Natural killer cell treated with Interleukin-12 subunit alpha and Interleukin-12 subunit beta and Interleukin-15 and Interleukin-18, amount 100 ng/mL, for 72 hours (primary cell): ENCODE results near the gene LRRC75A. TPM values are rescaled to one million over a fixed set of nuclear protein-coding genes. Genes with fewer than 3 reads are reported as not detected.
A peak's percentile ranks its signal among the peaks of the same experiment; 100 is the strongest.

Experiments
- ATAC-seq, 2 donors: fragments of 150-1000 bp; cut with Tn5 transposase in 1 of 2; sonication (Bioruptor Pico), chemical (Tn5 transposase) in 1 of 2; 2 replicates each; pipeline ENCODE4 v1.10.0; 2021
- DNase-seq: peaks from one replicate; pipeline ENCODE4 v3.0.0; 2022; ENCODE audit warnings: low spot score
- H3K27ac Mint-ChIP-seq, 2 donors: 1 replicate in 1 of 2; 2 replicates in 1 of 2; pipeline ENCODE4 v1.8.0; 2022; ENCODE audit warnings: mixed read lengths in 2 of 2, mild to moderate bottlenecking in 1 of 2, moderate library complexity in 1 of 2
- H3K27me3 Mint-ChIP-seq, 2 donors: 1 replicate in 1 of 2; 2 replicates in 1 of 2; pipeline ENCODE4 v1.8.0; 2022; ENCODE audit warnings: mixed read lengths in 2 of 2
- H3K36me3 Mint-ChIP-seq: one replicate; pipeline ENCODE4 v1.8.0; 2022; ENCODE audit warnings: mixed read lengths
- H3K4me1 Mint-ChIP-seq, 2 donors: 1 replicate in 1 of 2; 2 replicates in 1 of 2; pipeline ENCODE4 v1.8.0; 2022; ENCODE audit warnings: low read depth in 2 of 2, mixed read lengths in 2 of 2, mild to moderate bottlenecking in 1 of 2
- H3K4me3 Mint-ChIP-seq: one replicate; pipeline ENCODE4 v1.8.0; 2022; ENCODE audit warnings: mixed read lengths
- H3K9me3 Mint-ChIP-seq: 2 replicates; pipeline ENCODE4 v1.8.0; 2022; ENCODE audit warnings: mixed read lengths
- total RNA-seq, 2 donors: library from RNA; stranded (reverse); gene quantifications; one replicate each; pipeline ENCODE4 v1.2.3, GENCODE V29; 2022

The LRRC75A gene
- total RNA-seq, 2 donors from 2014 or later: 1.9 to 2.6 TPM

DNA sequence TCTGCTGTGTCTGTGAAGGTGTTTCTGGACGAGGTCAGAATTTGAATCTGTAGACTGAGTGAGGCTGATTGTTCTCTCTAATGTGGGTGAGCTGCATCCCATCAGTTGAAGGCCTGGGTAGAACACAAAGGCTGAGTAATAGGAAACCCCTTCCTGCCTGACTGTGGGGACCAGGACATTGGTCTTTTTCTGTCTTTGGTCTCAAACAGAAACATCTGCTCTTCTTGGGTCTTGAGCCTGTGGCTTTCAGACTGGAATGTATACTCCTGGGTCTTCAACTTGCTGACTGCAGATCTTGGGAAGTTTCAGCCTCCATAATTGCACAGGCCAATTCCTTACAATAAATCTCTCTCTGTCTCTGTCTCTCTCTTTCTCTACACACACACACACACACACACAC is 19.6 kb upstream of the LRRC75A start:
- Mint-ChIP-seq H3K27me3 (peaks cover 19 to 38% of the 10 kb centered on the region in 2 donors), H3K9me3 (no peaks in the 10 kb centered on the region), H3K36me3 (no peaks in the 10 kb centered on the region), H3K27ac (no peak overlapping the region), H3K4me1 (no peaks in the 10 kb centered on the region), H3K4me3 (no peak overlapping the region)
- ATAC-seq (no peak), DNase-seq (no peak)

DNA sequence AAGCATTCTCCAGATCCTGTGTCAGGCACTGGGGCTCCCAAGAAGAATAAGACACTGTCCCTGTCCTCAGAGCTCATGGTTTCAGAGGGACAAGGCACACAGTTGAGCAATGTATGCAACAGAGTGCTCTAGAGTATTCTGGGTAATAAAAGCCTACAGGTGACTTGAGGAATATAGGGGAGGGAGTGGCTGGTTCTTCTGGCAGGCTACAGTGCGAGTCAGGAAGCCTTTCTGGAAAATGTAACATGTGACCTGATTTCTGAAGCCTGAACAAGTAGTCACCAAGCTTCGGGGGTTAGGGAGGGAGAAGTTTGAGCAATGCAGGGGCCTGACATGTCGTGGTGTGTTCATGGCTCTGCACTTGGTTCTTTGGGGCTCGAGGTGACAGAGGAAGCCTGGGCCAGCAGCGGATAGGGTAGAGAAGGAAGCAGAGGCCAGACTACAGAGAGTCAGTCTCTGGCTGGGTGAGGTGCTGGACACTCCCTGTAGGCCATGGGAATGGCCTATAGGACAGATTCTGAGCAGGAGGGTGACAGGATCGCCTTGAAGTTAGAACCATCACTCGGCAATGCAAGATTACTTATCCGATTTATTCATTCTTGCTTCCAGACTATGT is 16.0 kb upstream of the LRRC75A start:
- peaks cover 0 to 16% of the 10 kb centered on the region in 2 donors for H3K27me3 Mint-ChIP-seq
- no peak for ATAC-seq
- H3K27ac Mint-ChIP-seq: no peak overlapping the region
- no peaks in the 10 kb centered on the region for H3K36me3 Mint-ChIP-seq
- DNase-seq: no peak
- no peak overlapping the region for H3K4me3 Mint-ChIP-seq
- no peaks in the 10 kb centered on the region for H3K4me1 Mint-ChIP-seq
- H3K9me3 Mint-ChIP-seq: no peaks in the 10 kb centered on the region

DNA sequence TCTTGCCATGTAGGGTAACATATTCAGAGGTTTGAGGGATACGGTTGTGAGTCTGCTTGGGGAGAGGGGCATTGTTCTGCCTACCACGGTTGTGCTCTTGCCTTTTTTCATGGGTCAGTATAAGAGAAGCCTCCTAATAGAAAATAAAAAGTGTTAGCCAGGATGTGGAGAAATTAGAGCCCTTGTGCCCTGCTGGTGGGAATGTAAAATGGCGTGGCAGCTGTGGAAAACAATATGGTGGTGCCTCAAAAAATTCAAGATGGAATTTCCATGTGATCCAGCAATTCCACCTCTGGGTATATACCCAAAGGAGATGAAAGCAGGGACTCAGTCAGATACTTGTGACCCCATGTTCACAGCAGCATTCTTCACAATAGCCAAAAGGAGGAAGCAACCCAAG is 14.2 kb upstream of the LRRC75A start:
- Mint-ChIP-seq H3K4me3 (no peak overlapping the region), H3K27me3 (peaks cover 0 to 16% of the 10 kb centered on the region in 2 donors), H3K9me3 (no peaks in the 10 kb centered on the region), H3K36me3 (no peaks in the 10 kb centered on the region), H3K27ac (no peak overlapping the region), H3K4me1 (no peaks in the 10 kb centered on the region)
- no peak for ATAC-seq
- no peak for DNase-seq

DNA sequence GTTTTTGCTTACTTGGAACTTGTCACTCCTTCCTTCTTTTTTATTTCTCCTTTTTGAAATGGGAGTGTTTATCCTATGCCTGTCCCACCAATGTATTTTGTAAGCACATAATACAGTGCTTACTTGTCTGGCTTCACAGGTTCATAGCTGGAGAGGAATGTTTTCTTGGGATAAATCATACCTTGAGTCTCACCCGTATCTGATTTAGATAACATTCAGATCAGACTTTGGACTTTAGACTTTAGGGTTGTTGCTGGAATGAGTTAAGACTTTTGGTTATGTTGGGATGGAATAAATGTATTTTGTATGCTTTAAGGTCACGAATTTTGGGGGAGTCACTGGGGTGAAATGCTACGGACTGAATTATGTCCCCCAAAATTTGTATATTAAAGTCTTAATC is 13.0 kb upstream of the LRRC75A start:
- Mint-ChIP-seq H3K4me1 (no peaks in the 10 kb centered on the region), H3K27me3 (peaks cover 0 to 16% of the 10 kb centered on the region in 2 donors), H3K27ac (no peak overlapping the region), H3K4me3 (no peak overlapping the region), H3K9me3 (no peaks in the 10 kb centered on the region), H3K36me3 (no peaks in the 10 kb centered on the region)
- DNase-seq (no peak), ATAC-seq (no peak)

DNA sequence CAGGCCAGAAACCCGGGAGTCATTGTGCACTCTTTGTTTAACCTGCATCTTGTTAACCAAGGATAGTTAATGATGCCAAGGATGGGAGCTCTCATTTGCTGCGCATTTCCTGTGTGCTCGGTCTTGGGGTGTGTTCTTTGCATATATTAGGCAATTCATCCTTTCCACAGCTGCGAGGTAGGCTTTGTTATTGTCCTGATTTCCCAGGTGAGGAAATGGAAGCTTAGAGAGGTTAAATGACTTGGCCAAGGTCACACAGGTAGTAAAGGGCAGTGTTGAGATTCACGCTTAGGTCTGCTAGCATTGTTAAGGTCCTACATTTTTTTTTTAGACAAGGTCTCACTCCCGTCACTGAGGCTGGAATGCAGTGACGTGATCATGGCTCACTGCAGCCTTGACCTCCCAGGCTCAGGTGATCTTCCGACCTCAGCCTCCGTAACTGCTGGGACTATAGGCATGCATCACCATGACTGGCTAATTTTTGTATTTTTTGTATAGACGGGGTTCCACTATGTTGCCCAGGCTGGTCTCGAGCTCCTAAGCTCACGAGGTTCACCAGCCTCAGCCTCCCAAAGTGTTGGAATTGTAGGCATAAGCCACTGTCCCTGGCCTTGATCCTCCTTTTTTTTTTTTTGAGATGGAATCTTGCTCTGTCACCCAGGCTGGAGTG is 5.0 kb upstream of the LRRC75A start:
- no peak for DNase-seq
- Mint-ChIP-seq H3K9me3 (no peaks in the 10 kb centered on the region), H3K27me3 (peaks cover 15 to 23% of the 10 kb centered on the region in 2 donors), H3K4me1 (no peaks in the 10 kb centered on the region), H3K36me3 (no peaks in the 10 kb centered on the region), H3K4me3 (no peak overlapping the region), H3K27ac (no peak overlapping the region)
- ATAC-seq: no peak

DNA sequence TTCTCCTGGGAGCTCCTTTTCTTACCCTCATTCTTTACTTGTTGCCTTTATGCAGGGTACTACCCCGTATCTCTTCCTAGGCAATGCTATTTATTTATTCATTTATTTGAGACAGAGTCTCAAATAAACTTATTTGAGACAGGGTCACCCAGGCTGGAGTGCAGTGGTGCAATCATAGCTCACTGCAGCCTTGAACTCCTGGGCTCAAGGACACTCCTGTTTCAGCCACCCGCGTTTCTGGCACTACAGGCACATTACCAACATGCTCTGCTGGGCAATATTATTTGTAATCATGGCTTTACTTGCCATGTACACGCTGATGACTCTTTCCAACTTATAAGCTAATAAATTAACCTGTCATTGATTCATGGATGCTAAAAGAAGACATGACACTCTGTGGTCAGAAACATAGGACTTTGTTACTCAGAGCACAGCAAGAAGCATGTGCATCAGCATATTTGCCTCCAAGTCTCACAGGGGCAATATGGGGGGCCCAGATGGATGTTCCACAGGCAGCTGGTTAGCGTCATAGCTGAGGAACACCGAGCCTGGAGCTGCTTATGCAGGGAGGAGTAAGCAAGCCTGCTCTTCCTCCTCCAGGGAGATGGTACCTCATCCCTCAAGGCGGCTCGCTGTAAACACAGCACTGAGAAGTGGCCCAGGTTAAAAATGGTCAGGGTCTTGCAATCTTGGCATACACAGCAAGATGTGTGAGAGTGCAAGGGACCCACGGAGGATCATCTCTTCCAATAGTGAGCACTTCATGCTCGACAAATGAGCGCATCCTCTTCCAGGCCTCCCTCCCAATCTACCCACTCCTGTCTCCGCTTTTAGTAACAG is 4.2 kb upstream of the LRRC75A start:
- Mint-ChIP-seq H3K36me3 (no peaks in the 10 kb centered on the region), H3K4me3 (no peak overlapping the region), H3K27me3 (peaks cover 15 to 23% of the 10 kb centered on the region in 2 donors), H3K27ac (no peak overlapping the region), H3K9me3 (no peaks in the 10 kb centered on the region), H3K4me1 (no peaks in the 10 kb centered on the region)
- ATAC-seq (no peak), DNase-seq (no peak)

DNA sequence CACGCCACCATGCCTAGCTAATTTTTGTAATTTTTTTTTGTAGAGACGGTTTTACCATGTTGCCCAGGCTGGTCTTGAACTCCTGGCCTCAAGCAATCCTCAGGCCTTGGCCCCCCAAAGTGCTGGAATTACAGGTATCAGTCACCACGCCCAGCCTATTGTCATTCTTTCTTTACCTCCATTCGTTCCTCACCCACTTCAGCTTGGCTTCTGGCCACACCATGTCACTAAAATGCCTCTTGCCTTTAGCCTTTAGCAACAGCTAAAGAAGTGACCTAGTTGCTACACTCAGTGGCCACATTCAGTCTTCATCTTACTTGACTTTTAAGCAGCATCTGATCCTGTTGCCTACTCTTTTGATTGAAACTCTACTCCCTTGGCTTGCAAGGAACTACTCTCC is 3.6 kb upstream of the LRRC75A start:
- ATAC-seq (no peak), DNase-seq (no peak)
- H3K27me3 Mint-ChIP-seq: peaks cover 15 to 23% of the 10 kb centered on the region in 2 donors
- H3K27ac Mint-ChIP-seq: no peak overlapping the region
- H3K9me3 Mint-ChIP-seq: no peaks in the 10 kb centered on the region
- H3K36me3 Mint-ChIP-seq: no peaks in the 10 kb centered on the region
- H3K4me3 Mint-ChIP-seq: no peak overlapping the region
- no peaks in the 10 kb centered on the region for H3K4me1 Mint-ChIP-seq

DNA sequence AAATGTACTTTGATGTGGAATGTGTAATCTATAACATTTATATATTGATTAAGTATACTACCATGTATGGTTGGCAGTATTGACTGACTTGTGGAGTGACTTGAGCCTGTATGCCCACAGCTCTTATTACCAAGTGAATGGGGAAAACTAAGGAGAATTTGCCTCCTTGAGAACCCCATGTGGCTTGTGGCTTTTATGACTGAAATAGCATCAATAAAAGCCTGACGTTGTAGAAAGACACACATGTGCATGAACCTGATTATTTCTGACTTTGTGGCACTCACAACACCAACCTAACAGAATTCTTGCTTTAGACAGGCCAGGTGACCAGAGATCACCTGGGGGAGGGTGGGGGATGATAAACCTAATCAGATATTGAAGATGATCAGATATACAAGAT is 2.1 kb upstream of the LRRC75A start:
- Mint-ChIP-seq H3K4me1 (peaks cover 0 to 4% of the 10 kb centered on the region in 2 donors), H3K4me3 (no peak overlapping the region), H3K36me3 (no peaks in the 10 kb centered on the region), H3K27ac (no peak overlapping the region), H3K27me3 (peaks cover 18 to 23% of the 10 kb centered on the region in 2 donors), H3K9me3 (no peaks in the 10 kb centered on the region)
- no peak for ATAC-seq
- no peak for DNase-seq

DNA sequence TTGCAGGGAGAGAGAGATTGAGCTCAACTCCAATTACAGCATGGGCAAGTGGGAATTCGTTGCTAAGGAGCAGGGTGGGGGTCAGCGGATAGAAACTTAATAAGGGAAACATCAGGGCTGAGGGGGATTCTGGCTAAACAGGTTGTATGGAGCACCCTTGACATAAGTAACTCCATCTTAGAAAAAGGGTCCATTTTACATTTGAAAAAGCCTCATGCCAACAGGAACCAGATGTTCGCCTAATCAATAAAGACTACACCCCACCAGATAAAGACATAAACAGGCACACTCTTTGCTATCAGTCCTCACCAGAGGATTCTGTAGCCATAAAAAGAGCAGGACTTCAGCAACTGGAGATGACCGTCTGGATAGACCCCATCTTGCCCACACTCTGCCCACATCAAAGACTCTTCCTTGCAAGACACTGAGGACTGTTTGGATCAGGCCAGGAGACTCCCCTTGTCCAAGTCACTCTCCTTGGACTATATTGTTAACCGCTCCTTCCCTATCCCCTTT is 1.6 kb upstream of the LRRC75A start:
- DNase-seq: no peak
- H3K4me3 Mint-ChIP-seq: no peak overlapping the region
- no peak for ATAC-seq
- H3K9me3 Mint-ChIP-seq: no peaks in the 10 kb centered on the region
- H3K36me3 Mint-ChIP-seq: no peaks in the 10 kb centered on the region
- peaks cover 18 to 20% of the 10 kb centered on the region in 2 donors for H3K27me3 Mint-ChIP-seq
- peaks cover 0 to 4% of the 10 kb centered on the region in 2 donors for H3K4me1 Mint-ChIP-seq
- no peak overlapping the region for H3K27ac Mint-ChIP-seq

DNA sequence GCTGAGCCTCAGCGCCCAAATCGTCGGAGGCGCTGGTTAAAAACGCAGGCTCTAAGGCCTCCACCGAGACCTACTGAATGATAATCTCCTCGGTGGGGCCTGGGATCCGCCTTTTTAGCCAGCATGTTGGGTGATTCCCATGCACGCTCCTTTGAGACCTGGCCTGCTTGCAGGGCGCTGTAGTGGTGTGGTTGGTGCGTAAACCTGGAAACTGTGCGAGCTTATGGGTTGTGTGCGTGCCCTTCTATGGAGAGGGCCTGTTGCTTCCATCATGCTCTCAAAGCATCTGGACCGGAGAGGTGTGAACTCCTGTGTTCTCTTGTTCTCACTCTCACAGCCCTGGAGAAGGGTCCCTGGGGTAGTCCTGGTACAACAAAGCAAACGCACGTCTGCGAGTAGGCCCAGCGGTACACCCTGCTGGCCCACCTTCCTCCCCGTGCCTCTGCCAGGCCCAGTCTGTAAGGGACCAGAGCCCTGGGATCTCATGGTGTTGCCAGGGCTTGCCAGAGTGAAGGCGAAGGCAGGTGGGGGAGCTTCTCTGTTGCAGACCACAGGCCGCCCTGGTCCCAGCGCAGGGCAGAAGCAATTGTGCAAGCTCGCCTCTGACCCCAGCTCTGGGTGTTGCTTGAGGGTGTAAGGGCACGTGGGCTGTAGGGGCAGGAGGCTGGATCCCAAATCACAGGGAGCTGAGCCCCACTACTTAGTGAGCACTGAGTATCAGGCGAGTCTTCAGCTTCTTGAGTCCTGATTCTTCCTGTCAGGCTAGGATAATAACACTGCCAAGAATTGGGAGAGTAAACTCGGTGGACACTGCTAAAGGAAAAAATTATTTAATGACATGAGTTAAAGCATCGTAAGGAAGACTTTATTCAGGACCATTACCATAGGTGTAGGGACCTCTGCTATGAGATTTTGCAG is 879 bp upstream of the LRRC75A start:
- peaks cover 12 to 13% of the 10 kb centered on the region in 2 donors for H3K27me3 Mint-ChIP-seq
- no peaks in the 10 kb centered on the region for H3K9me3 Mint-ChIP-seq
- H3K27ac Mint-ChIP-seq: no peak overlapping the region
- peak overlapping the region; percentile 72 for H3K4me3 Mint-ChIP-seq
- ATAC-seq (no peak), DNase-seq (no peak)
- no peaks in the 10 kb centered on the region for H3K36me3 Mint-ChIP-seq
- H3K4me1 Mint-ChIP-seq: peaks cover 0 to 4% of the 10 kb centered on the region in 2 donors

DNA sequence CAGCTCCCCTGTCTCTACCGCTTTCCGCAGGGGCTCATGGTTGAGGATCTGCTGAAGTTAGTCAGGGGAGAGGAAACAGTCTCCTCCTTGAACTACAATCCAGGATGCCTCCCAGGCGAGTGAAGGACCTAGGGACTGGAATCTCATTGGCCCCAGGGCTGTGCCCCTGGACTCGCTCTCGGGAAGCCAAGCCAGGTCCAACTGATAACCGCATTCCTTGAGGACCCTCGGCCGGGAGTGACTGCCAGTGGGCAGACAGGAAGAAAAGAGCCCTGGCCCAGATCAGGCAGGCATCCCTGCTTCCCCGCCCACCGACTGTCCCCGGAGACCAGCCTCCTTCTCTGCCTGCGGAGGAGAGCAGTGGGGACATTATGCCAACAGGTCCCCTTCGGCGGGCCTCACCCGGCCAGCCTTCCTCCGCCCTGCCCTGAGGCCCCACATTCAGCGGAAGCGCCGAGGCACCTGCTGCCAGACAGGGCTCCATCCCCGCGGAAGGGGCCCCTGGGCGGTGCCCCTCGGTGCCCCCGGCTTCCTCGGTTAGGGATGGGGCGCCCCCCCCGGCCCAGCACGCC is 776 bp downstream of the LRRC75A start:
- ATAC-seq: peak; percentile 1 to 42
- no peaks in the 10 kb centered on the region for H3K9me3 Mint-ChIP-seq
- no peak for DNase-seq
- H3K36me3 Mint-ChIP-seq: no peaks in the 10 kb centered on the region
- peaks cover 0 to 4% of the 10 kb centered on the region in 2 donors for H3K4me1 Mint-ChIP-seq
- H3K27ac Mint-ChIP-seq: no peak overlapping the region
- peaks cover 8 to 10% of the 10 kb centered on the region in 2 donors for H3K27me3 Mint-ChIP-seq
- peak overlapping the region; percentile 51 for H3K4me3 Mint-ChIP-seq

DNA sequence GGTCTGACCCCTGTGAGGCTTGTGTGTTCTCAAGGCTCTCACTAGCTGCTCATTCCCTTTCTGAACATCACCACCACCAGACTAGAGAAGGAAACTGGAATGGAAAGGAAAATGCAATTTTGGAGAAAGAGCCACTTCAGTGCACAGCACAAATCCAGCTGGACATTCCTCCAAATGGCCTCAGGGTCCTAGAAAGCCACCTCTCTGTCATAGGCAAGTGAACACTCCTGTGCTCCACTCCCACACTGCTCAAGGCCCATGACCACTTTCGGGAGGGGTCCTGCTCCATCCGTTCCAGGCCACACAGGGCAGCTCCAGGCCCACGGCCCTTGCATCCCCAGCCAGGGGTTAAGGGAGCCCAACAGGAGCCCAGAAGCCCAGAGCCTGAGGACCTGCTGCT is 2.6 kb downstream of the LRRC75A start:
- no peaks in the 10 kb centered on the region for H3K36me3 Mint-ChIP-seq
- ATAC-seq: no peak
- no peaks in the 10 kb centered on the region for H3K9me3 Mint-ChIP-seq
- peaks cover 0 to 4% of the 10 kb centered on the region in 2 donors for H3K27me3 Mint-ChIP-seq
- peaks cover 0 to 4% of the 10 kb centered on the region in 2 donors for H3K4me1 Mint-ChIP-seq
- no peak for DNase-seq
- no peak overlapping the region for H3K27ac Mint-ChIP-seq
- no peak overlapping the region for H3K4me3 Mint-ChIP-seq

DNA sequence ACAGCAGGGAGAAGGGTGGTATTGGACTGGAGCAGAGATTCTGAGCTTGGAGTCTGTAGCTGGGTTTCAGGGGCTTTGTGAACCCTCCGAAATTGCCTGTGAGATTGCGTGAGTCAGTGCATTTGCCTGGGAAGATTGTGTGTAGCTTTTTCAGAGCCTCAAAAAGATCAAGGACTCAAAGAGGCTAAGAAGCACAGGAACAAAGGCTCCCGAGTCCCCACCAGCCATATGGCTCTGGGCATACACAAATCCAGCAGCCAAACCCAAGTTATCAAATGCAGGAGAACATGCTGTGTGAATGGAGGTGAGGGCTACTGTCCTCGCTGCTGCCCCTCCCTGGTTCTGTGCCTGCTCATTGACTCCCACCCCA is 3.0 kb downstream of the LRRC75A start:
- DNase-seq (no peak), ATAC-seq (no peak)
- H3K36me3 Mint-ChIP-seq: no peaks in the 10 kb centered on the region
- H3K27me3 Mint-ChIP-seq: peaks cover 0 to 4% of the 10 kb centered on the region in 2 donors
- H3K4me3 Mint-ChIP-seq: no peak overlapping the region
- peaks cover 0 to 4% of the 10 kb centered on the region in 2 donors for H3K4me1 Mint-ChIP-seq
- no peak overlapping the region for H3K27ac Mint-ChIP-seq
- H3K9me3 Mint-ChIP-seq: no peaks in the 10 kb centered on the region
